GM12891 (cell line): Measurements from ENCODE around the gene NLRP1. TPM values are rescaled to one million over a fixed set of nuclear protein-coding genes. Genes with fewer than 3 reads are reported as not detected.

Experiments used
- DNase-seq: peaks from one replicate; pipeline ENCODE4 v3.0.0; 2011; ENCODE audit warnings: low spot score; ENCODE audit not compliant: insufficient read length
- FAIRE-seq: peaks from 2 replicates; lab custom pipeline; 2011; peaks lifted over from hg19 to GRCh38; lab: Jason Lieb, UNC
- PAX5 ChIP-seq: IDR thresholded peaks from 2 replicates; pipeline ENCODE4 v1.6.1; 2011; ENCODE audit warnings: low read length, moderate library complexity, mild to moderate bottlenecking; ENCODE audit not compliant: insufficient read depth, severe bottlenecking
- POLR2A ChIP-seq: IDR thresholded peaks from 2 replicates; pipeline ENCODE4 v1.6.1; 2011; ENCODE audit warnings: low read depth, low read length, control low read depth
- POLR2AphosphoS5 ChIP-seq: IDR thresholded peaks from 2 replicates; pipeline ENCODE4 v1.6.1; 2011; ENCODE audit warnings: low read depth, low read length, control low read depth
- POU2F2 ChIP-seq: IDR thresholded peaks from 2 replicates; pipeline ENCODE4 v1.6.1; 2011; ENCODE audit warnings: low read depth, mild to moderate bottlenecking, control low read depth, low read length, moderate library complexity
- SPI1 ChIP-seq: IDR thresholded peaks from 2 replicates; pipeline ENCODE4 v1.6.1; 2011; ENCODE audit warnings: low read depth, low read length, control low read depth
- TAF1 ChIP-seq: IDR thresholded peaks from 2 replicates; pipeline ENCODE4 v1.6.1; 2011; ENCODE audit warnings: low read depth, low read length, control low read depth
- polyA plus RNA-seq: library from polyadenylated mRNA; unstranded; fragments of >200 nt; gene quantifications from one replicate; pipeline ENCODE4 v1.2.1, GENCODE V29; 2012; ENCODE audit warnings: low read depth, missing spikeins, inconsistent platforms; ENCODE audit not compliant: missing spikeins

The NLRP1 gene
- 12.9 TPM for polyA plus RNA-seq

DNA sequence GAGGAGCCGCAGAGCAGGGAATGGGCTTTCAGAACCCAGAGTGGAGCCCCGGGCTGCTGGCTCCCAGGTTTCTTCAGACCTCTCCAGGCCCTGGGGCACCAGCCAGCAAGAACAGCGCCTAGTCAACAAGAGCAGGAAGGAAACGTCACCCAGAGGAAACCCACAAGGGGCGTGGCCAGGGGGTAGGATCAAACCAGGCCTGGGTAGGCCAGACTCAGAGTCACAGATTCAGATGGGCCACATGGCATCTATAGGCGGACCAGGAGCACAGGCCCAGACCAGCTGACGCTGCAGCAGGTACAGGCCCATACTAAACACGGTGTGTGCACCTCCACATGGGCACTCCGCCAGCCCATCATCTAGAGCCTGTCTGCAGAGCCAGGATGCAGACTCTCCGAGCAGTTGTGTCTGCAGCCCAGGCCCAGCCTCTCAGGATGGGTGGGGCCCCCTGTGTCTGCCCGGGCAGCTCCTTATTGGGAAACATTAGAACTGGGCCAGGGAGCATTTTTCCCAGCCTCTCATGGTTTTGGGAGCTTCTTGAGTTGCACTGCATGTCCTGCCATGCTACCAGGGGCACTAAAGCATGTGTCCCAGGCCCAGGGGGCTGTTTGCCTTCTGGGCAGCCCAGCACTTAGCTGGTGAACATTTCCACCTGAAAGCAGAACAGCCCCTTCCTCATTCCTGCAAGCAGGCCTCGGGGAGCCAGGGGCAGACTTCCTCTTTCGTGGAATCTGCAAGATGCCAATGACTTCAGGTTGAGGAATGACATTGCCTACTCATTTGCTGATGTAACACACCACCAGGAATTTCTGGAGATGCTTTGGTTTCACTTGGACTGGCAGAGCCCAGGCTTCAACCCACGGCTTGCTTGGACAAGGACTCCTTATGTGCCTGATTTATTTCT is at the start of gene NLRP1:
Gene NLRP1 (minus strand): TSS at position 127 of the 904 bp plus-strand sequence. CDS start 552 bp downstream, outside the sequence.
- DNase-seq (peak; percentile 81), FAIRE-seq (peak; percentile 97)
- TF ChIP-seq SPI1 (peak; percentile 42), TAF1 (no peak)

DNA sequence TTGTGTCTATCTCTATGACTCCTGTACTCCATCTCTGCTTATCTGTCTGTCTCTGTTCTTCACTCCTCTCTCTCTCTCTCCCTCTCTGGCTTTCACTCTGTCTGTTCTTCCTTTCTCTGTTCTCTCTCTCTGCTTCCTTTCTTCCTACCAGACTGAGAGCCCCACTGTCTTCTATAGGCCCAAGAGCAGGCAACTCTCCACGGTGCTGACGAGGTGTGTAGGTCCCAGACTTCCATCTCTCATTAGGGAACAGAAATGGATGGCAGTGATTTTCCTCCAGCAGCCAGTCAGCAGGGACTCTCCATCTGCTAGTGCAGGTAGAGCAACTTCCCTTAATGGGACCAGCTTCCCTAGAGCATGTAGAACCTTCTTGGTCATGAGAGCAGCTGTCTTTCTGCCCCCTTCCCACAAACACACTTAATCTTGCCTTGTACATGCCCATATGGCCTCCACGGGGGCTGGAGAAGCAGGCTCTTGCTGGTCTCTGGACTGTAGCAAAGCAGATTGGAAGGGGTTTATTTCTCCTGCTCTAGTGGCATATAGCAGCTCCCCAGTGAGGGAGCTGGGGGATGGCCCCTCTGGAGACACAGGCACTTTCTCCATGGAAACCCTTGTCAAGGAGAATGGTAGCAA is 47.8 kb upstream of the NLRP1 start:
- no peak for TF ChIP-seq PAX5
- no peak for TF ChIP-seq SPI1
- no peak for TF ChIP-seq TAF1
- TF ChIP-seq POLR2AphosphoS5: no peak
- no peak for TF ChIP-seq POU2F2
- TF ChIP-seq POLR2A: no peak
- FAIRE-seq (no peak), DNase-seq (no peak)

DNA sequence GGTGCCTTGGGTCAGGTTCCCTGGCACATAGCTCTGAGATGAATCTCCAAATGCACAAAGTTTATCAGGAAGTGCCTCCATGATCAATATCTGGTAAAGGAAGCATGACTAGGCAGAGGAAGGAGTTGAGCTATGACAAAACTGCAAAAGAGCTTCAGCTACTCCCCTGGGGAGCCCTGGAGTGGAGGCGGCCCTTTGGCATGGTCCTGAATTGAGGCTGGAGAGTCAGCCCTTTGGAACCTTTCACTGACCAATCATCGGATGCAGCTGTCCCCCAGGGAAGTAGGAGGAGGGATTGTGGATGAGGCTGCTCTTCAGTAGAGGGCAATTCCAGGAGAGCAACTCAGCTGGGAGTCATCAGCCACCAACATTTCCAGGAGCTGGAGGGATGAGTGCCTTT is 46.1 kb upstream of the NLRP1 start:
- DNase-seq (no peak), FAIRE-seq (no peak)
- TF ChIP-seq POU2F2 (no peak), SPI1 (no peak), PAX5 (no peak), TAF1 (no peak), POLR2AphosphoS5 (no peak), POLR2A (no peak)

DNA sequence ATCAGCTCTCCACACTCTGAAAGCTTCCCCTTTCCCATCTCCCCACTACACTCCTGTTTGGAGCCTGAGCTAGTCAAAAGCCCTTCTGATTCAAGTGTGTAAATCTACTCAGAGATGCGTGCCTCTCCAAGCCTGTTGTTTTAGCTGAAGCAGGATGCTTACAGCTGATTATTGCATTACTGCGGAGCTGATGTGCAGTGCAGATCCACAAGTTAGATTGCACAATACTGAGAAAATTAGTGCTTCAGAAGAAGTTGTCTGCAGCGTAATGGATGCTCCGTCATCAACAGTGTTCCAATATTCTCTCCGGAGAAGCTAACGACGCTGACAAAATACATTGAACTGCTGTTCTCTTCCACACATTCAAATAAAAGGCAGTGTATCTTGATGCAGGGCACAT is 44.8 kb upstream of the NLRP1 start:
- no peak for TF ChIP-seq POU2F2
- FAIRE-seq (no peak), DNase-seq (no peak)

DNA sequence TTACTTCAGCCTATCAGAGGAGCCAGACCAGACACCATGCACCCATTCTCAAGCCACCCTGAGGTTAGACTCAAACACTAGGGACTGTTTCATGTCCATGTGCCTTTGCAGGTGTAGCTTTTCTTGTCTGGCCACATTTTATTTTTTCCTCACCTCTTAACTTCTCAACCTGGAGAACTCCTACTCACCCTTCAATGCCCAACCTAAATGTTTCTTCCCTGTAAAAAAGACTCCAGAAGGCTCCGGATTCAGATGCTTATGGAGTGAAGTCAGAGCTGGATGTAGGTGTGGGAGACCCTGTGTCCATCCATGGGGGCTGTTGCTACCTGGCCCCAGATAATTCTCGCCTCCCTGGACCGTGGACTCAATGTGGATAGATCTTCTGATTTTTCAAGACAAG is 44.0 kb upstream of the NLRP1 start:
- no peak for TF ChIP-seq TAF1
- no peak for TF ChIP-seq SPI1
- TF ChIP-seq POU2F2: no peak
- no peak for TF ChIP-seq POLR2A
- TF ChIP-seq PAX5: no peak
- TF ChIP-seq POLR2AphosphoS5: no peak
- FAIRE-seq (no peak), DNase-seq (no peak)

DNA sequence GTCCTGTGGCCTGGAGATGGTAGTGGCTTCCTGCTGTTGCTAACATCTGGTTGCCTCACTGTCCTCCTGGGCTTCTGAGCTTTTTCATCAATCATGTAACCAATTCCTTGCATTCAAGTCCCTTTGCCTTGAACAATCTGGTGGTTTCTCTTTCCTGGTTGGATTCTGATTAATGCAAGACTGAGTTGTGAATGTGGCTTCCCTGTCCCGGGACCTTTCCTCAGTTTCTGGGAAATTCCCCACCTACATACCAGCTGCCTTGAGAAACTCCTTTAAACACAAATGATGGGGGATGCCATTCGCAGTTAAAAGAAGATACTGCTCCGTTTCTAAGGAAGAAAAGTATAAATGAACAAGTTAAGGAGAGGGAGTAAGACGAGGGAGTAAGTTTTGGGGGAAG is 39.9 kb upstream of the NLRP1 start:
- TF ChIP-seq PAX5 (no peak), TAF1 (no peak), POU2F2 (no peak), SPI1 (no peak), POLR2A (no peak), POLR2AphosphoS5 (no peak)
- DNase-seq: no peak
- no peak for FAIRE-seq

DNA sequence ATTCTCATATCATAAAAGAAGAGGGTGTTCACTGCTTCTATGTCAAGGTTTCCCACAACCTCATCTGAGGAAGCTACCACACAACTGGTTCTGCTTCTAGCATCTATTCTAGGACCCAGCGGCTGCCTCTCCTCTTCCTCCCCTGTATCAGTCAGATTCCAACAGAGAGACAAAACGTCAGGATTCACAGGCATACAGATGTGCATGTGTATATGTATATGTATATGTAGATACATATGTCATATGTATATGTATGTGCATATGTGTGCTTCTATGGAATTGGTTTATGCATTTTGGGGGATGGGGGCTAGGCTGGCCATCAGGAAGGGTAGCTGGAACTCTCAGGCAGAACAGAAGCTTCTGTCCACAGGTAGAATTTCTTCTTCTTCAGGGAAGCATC is 37.4 kb upstream of the NLRP1 start:
- FAIRE-seq (no peak), DNase-seq (no peak)
- TF ChIP-seq TAF1: no peak
- TF ChIP-seq POLR2AphosphoS5: no peak
- TF ChIP-seq SPI1: no peak
- TF ChIP-seq PAX5: no peak
- no peak for TF ChIP-seq POLR2A
- no peak for TF ChIP-seq POU2F2

DNA sequence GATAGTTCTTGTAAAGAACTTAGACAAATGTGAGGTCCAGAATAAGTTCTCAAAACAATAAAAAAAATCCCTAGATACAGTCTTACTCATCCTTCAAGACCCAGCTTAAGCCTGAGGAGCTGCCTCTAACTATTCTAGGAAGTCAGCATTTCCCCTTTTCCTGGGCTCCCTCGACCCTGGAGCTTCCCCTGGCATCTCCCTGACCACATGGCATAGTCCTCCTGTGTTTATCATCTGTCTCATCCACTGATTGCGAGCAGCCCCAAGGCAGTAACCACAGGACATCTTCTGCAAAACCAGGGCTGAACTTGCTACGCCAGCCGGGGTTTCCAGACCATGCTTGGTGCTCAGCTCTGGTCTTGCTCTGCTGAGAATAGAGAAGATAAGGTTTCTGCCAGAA is 36.7 kb upstream of the NLRP1 start:
- TF ChIP-seq POLR2AphosphoS5: no peak
- no peak for TF ChIP-seq SPI1
- TF ChIP-seq POLR2A: no peak
- TF ChIP-seq TAF1: no peak
- TF ChIP-seq POU2F2: no peak
- TF ChIP-seq PAX5: no peak
- DNase-seq (no peak), FAIRE-seq (no peak)

DNA sequence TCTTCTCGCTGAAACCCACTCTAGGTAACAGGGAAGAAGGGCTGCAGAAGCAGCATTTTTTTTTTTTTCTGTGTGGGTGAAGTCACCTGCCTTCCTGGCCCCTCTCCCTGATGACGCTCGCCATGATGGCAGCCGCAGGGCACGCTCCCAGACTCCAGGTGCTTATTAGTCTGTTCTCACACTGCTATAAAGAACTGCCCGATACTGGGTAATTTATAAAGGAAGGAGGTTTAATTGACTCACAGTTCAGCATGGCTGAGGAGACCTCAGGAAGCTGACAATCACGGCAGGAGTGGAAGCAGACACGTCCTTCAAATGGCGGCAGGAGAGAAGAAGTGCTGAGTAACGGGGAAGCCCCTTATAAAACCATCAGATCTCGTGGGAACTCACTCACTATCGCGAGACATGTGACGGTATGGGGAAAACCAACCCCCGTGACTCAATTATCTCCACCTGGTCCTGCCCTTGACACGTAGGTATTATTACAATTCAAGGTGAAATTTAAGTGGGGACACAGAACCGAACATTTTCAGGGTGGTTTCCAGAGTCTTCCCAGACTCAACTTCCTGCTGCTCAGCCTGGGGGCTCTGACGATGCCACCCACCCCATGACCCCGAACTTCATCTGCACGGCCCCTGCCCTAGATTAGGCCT is 34.9 kb upstream of the NLRP1 start:
- TF ChIP-seq POU2F2 (no peak), TAF1 (no peak), SPI1 (no peak), PAX5 (no peak), POLR2AphosphoS5 (no peak), POLR2A (no peak)
- DNase-seq (no peak), FAIRE-seq (no peak)
